A673 (cell line): ENCODE measurements around the gene OSTC. TPM values are rescaled to one million over a fixed set of nuclear protein-coding genes. Genes with fewer than 3 reads are reported as not detected.

Source experiments
- Bru-seq: library from RNA; stranded (reverse); fragments of 400-500 nt; gene quantifications from one replicate; lab custom pipeline; 2021; lab: Mats Ljungman, UMichigan
- BruChase-seq, 2 experiments: library from RNA; stranded (reverse); fragments of 400-500 nt; gene quantifications; one replicate each; lab custom pipeline; 2021; lab: Mats Ljungman, UMichigan
- BruUV-seq: library from RNA; stranded (reverse); fragments of 400-500 nt; replicated peaks from 2 replicates; lab custom pipeline; 2021; lab: Mats Ljungman, UMichigan
- CTCF ChIA-PET: fragments of 300-600 bp; sonication (Branson Sonifier 250); formaldehyde crosslinking; loops from one replicate; lab custom pipeline; 2022; ENCODE audit warnings: antibody characterized with exemption; lab: Charles Lee
- POLR2A ChIA-PET: fragments of 300-600 bp; sonication (Branson Sonifier 250); formaldehyde crosslinking; loops from one replicate; lab custom pipeline; 2022; ENCODE audit warnings: antibody characterized with exemption; ENCODE audit not compliant: low non-redundant PET; lab: Charles Lee
- DNase-seq: peaks from one replicate; pipeline ENCODE4 v3.0.0-alpha.2; 2015; ENCODE audit warnings: low spot score
- H3K27ac ChIP-seq: fragments of 200-600 bp; sonication (generic); 2 replicates; pipeline ENCODE4 v1.5.1; 2016; ENCODE audit warnings: mixed run types, low read depth, mild to moderate bottlenecking, mixed read lengths, antibody characterized with exemption, low read length; ENCODE audit not compliant: poor library complexity, severe bottlenecking
- H3K27me3 ChIP-seq: fragments of 200-600 bp; sonication (generic); replicated peaks from 2 replicates; pipeline ENCODE4 v1.6.1; 2017; ENCODE audit warnings: mixed run types, low read depth, mild to moderate bottlenecking, mixed read lengths, antibody characterized with exemption, low read length; ENCODE audit not compliant: insufficient read depth, poor library complexity
- H3K36me3 ChIP-seq: fragments of 200-600 bp; sonication (generic); 2 replicates; pipeline ENCODE4 v1.6.1; 2016; ENCODE audit warnings: mixed run types, mild to moderate bottlenecking, mixed read lengths, antibody characterized with exemption, low read length; ENCODE audit not compliant: insufficient read depth, poor library complexity, severe bottlenecking
- H3K4me1 ChIP-seq: fragments of 200-600 bp; sonication (generic); 2 replicates; pipeline ENCODE4 v1.6.1; 2017; ENCODE audit warnings: mixed run types, mild to moderate bottlenecking, mixed read lengths, antibody characterized with exemption, low read length; ENCODE audit not compliant: insufficient read depth, poor library complexity, severe bottlenecking
- H3K4me3 ChIP-seq: fragments of 200-600 bp; sonication (generic); 2 replicates; pipeline ENCODE4 v1.5.1; 2016; ENCODE audit warnings: low read depth, mixed run types, mild to moderate bottlenecking, mixed read lengths, low read length; ENCODE audit not compliant: poor library complexity, severe bottlenecking
- H3K9me3 ChIP-seq: fragments of 200-600 bp; sonication (generic); 2 replicates; pipeline ENCODE4 v1.6.1; 2016; ENCODE audit warnings: mixed run types, low read depth, mild to moderate bottlenecking, mixed read lengths, antibody characterized with exemption, low read length; ENCODE audit not compliant: poor library complexity, severe bottlenecking
- EZH2 ChIP-seq: fragments of 200-600 bp; sonication (generic); IDR thresholded peaks from 2 replicates; pipeline ENCODE4 v1.6.1; 2017; ENCODE audit warnings: borderline replicate concordance, low read depth, mild to moderate bottlenecking, mixed read lengths, antibody characterized with exemption, low read length; ENCODE audit not compliant: poor library complexity, severe bottlenecking
- intact Hi-C: fragments of 100-400 bp; cut with micrococcal nuclease; formaldehyde crosslinking; loops from one replicate; pipeline ENCODE4 v1.10.0; 2022; ENCODE audit not compliant: unreplicated experiment
- long read RNA-seq: library from polyadenylated mRNA; stranded (forward); transcript quantifications from one replicate; pipeline ENCODE4 v2.0.0, GENCODE V29; 2022
- total RNA-seq: library from RNA; stranded (reverse); gene quantifications from 2 replicates; pipeline ENCODE4 v1.2.3, GENCODE V29; 2021
- TF ChIP-seq, protein P1 (sequence below): fragments of 300-800, 200-600 bp; sonication (generic); conservative IDR thresholded peaks from 2 replicates; pipeline ENCODE4 v1.5.1; 2017; ENCODE audit warnings: low read depth, mild to moderate bottlenecking, antibody characterized with exemption, low read length, moderate library complexity, mixed read lengths

OSTC gene
- 130 and 137 TPM in 2 replicates for total RNA-seq
- percentile 94 among the genes with signal in this experiment for Bru-seq, nascent RNA
- percentile 94 among the genes with signal in this experiment for BruChase-seq, experiment 1, labeled RNA remaining after a 2-hour chase
- BruChase-seq, experiment 2, labeled RNA remaining after a 6-hour chase: percentile 94 among the genes with signal in this experiment
- long read RNA-seq, transcript OSTC-205 (3 exons, 876 nt): minor isoform, 5 of 249 reads
- long read RNA-seq, transcript OSTC-201 (4 exons, 1,077 nt): major isoform, 236 of 249 reads
- long read RNA-seq, partial matches to known transcripts: 0 of 249 reads
- long read RNA-seq, other reads (novel, unspliced or antisense): 8 of 249 reads

DNA sequence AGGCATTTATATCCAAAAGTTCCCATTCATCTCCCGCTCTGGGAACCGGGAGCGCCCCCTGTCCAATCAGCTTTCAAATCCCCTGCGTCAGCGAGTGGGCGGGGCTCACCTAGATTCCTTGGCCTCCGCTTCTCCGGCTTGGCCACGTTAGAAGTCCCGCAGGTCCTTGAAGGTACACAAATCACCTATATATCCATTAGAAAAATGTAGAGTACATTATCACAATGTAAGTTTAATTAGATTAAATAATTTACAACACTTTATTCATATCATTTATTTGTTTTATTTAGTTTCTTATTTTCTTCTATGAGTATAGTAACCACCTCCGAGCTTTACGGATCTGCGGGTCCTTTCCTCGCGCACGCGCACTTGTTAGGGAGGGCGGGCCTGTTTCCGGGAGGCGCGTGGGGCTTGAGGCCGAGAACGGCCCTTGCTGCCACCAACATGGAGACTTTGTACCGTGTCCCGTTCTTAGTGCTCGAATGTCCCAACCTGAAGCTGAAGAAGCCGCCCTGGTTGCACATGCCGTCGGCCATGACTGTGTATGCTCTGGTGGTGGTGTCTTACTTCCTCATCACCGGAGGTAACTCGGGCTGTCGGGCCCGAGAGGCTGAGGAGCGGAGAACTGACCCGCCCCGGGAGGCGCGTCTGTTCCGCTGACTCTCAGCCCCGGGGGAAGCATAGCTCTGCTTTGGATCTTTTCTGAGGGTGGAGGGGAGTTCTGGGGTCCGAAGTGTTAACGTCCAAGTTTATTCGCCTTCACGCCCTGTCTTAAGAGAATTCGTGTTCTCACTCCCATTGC is at the start of gene OSTC:
Gene OSTC (plus strand): TSS at position 388 of the 802 bp plus-strand sequence. CDS start 57 bp downstream, at position 445.
- Histone ChIP-seq H3K4me1 (peaks cover 10% of the 10 kb centered on the region), H3K9me3 (no peaks in the 10 kb centered on the region), H3K27me3 (no peaks in the 10 kb centered on the region), H3K27ac (peak within 1 kb of the TSS; percentile 90), H3K36me3 (no peaks in the 10 kb centered on the region), H3K4me3 (peak within 1 kb of the TSS; percentile 94)
- peak; percentile 99 for DNase-seq
- BruUV-seq: TSS peak; percentile 84
- ChIA-PET CTCF (interaction anchor here (0.6 kb wide), 1 partner anchor 21 kb away, joined by 3 read pairs; no protein-coding TSS in a partner anchor), POLR2A (interaction anchor here (0.5 to 0.6 kb wide), 3 partner anchors 57 to 760 kb away, joined by 4 to 6 read pairs (median 6); no protein-coding TSS in a partner anchor)
- intact Hi-C loops: no loop called here
- TF ChIP-seq EZH2: no peak
- TF ChIP-seq, protein P1, sequence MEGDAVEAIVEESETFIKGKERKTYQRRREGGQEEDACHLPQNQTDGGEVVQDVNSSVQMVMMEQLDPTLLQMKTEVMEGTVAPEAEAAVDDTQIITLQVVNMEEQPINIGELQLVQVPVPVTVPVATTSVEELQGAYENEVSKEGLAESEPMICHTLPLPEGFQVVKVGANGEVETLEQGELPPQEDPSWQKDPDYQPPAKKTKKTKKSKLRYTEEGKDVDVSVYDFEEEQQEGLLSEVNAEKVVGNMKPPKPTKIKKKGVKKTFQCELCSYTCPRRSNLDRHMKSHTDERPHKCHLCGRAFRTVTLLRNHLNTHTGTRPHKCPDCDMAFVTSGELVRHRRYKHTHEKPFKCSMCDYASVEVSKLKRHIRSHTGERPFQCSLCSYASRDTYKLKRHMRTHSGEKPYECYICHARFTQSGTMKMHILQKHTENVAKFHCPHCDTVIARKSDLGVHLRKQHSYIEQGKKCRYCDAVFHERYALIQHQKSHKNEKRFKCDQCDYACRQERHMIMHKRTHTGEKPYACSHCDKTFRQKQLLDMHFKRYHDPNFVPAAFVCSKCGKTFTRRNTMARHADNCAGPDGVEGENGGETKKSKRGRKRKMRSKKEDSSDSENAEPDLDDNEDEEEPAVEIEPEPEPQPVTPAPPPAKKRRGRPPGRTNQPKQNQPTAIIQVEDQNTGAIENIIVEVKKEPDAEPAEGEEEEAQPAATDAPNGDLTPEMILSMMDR: 0 out of 2 replicates have a peak, but pooled peaks have one; percentile 12

DNA sequence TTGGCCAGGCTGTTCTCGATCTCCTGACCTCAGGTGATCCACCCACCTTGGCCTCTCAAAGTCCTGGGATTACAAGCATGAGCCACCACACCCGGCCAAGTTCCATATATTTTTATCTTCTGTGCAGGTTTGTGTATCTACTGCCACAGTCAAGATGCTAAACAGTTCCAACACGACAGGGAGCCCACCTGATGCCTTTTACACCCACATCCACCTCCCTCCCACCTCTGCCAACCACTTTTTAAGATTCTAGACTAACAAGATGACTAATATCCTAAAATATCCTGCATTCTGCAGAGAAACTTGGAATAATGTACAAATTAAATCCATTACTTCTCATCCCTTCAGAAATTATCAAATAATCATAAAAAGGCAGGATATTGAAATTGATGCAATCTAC is 49.3 kb upstream of the OSTC start:
- intact Hi-C loops: no loop called here
- no TSS peak for BruUV-seq
- H3K9me3 ChIP-seq: no peaks in the 10 kb centered on the region
- ChIA-PET POLR2A (no interaction called here), CTCF (no interaction called here)
- no peaks in the 10 kb centered on the region for H3K27me3 ChIP-seq
- TF ChIP-seq, protein P1: no peak
- no peak for TF ChIP-seq EZH2
- no peaks in the 10 kb centered on the region for H3K36me3 ChIP-seq
- DNase-seq: no peak
- H3K27ac ChIP-seq: no peak overlapping the region
- H3K4me3 ChIP-seq: no peak overlapping the region
- no peaks in the 10 kb centered on the region for H3K4me1 ChIP-seq

DNA sequence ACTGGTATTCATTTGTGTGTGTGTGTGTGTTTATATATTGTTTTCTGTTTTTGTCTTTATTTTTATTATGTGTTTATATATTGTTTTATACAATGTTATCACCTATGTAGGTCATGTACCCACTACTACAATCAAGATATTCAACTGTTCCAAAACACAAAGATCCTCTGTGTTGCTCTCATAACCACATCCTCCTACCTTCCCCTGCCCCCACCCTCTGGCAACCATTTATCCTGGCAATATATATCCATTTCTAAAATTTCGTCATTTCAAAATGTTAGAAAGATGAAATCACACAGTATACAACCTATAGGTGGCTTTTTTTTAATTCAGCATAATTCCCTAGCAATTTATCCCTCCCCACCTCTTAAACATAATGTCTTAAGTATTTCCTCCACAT is 48.9 kb upstream of the OSTC start:
- CTCF ChIA-PET: no interaction called here
- POLR2A ChIA-PET: no interaction called here
- BruUV-seq: no TSS peak

More for the DNA sequence above, 48.9 kb upstream of the OSTC start:
- Histone ChIP-seq H3K4me3 (no peak overlapping the region), H3K4me1 (no peaks in the 10 kb centered on the region), H3K27ac (no peak overlapping the region), H3K9me3 (no peaks in the 10 kb centered on the region), H3K27me3 (no peaks in the 10 kb centered on the region), H3K36me3 (no peaks in the 10 kb centered on the region)
- intact Hi-C loops: no loop called here
- no peak for TF ChIP-seq EZH2
- TF ChIP-seq, protein P1: no peak
- no peak for DNase-seq
